Breast epithelium (tissue), 3 donors: Measurements from ENCODE around the gene CKAP2.

Experiments
- CTCF ChIP-seq, 3 donors: fragments of 450-650 bp; IDR thresholded peaks; one replicate each; pipeline ENCODE4 v1.5.1; 2016 to 2017; ENCODE audit warnings: antibody characterized with exemption in 3 of 3, mild to moderate bottlenecking in 3 of 3, moderate library complexity in 3 of 3
- POLR2AphosphoS5 ChIP-seq, 3 donors: sonication (generic); formaldehyde crosslinking; IDR thresholded peaks; one replicate each; pipeline ENCODE4 v1.6.1; 2017; ENCODE audit warnings: antibody characterized with exemption in 3 of 3

- TF ChIP-seq CTCF (IDR thresholded peaks at IDR 0.05), result peak in 2 of 3 donors; percentile 98 to 100
- peak; percentile 89 to 95 (median 94) for TF ChIP-seq POLR2AphosphoS5 (IDR thresholded peaks at IDR 0.05)
Measured at GRCh38 chr13:52450012-52450792, 5.1 kb upstream of the CKAP2 start, which contains the start of gene VPS36.
